CD4-positive, alpha-beta T cell treated with Interleukin-2 at 100 ng/mL for 4 hours (primary cell): Measurements from ENCODE around the gene RPN1.
"Not testable (repeated sequence)": the region's sequence is repeated elsewhere in the genome, so short reads cannot be mapped to it uniquely, and the experiment has no call there.

Source experiments
- DNase-seq: peaks from one replicate; pipeline ENCODE4 v3.0.0-alpha.2; 2020; ENCODE audit warnings: low spot score

Gene RPN1

GRCh38 chr3:128609294-128609693 is 41.3 kb downstream of the RPN1 start:
- no peak for DNase-seq

- no peak for DNase-seq
These were observed 42.9 kb downstream of the RPN1 start for GRCh38 chr3:128607710-128608048.

DNA sequence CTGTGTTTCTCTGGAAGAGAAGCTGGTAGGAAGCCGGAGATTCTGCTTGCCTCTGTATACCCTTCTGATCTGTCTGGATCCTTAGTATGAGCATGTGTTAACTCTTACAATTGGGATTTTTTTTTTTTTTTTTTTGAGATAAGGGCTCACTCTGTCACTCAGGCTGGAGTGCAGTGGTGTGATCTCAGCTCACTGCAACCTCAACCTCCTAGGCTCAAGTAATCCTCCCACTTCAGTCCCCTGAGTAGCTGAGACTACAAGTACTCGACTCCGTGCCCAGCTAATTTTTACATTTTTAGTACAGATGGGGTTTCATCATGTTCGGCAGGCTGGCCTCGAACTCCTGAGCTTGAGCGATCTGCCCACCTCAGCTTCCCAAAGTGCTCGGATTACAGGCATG is 44.5 kb downstream of the RPN1 start:
- DNase-seq: no peak

DNA sequence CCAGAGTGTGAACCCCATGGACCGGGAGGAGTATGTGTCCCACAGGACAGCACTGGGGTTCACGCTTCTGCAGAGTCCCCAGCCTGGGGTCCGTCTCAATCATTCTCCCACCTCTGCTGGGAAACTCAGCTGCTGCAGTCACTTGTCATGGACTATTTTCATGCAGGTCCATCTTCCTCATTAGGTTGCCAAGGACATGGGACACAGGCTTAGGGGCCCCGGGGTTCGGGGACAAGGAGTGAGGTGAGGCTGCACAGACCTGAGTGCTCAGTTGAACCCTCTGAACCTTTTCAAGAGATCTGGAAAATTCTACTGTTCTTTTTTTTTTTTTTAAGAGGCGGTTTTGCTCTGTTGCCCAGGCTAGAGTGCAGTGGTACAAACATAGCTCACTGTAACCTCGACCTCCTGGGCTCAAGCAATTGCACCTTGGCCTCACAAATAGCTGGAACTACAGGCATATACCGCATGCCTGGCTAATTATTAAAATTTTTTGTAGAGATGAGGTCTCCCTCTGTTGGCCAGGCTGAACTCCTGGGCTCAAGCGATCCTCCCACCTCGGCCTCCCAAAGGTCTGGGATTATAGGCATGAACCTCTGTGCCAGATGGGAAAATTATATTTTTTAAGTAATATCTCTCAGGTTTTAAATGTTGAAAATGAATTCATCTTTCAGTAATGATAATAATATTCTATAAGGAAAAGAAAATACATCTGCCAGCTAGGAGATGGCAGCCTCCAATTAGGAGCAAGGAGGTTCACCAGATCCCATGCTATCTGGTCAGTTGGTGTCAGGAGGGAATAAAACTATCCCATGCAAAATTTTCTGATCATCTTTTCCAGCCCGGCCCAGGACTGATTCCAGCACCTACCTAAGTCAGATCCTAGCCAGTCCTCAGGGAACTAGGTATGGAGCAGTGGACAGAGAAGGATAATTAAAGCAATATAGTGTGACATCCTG is 45.2 kb downstream of the RPN1 start:
- no peak for DNase-seq

DNA sequence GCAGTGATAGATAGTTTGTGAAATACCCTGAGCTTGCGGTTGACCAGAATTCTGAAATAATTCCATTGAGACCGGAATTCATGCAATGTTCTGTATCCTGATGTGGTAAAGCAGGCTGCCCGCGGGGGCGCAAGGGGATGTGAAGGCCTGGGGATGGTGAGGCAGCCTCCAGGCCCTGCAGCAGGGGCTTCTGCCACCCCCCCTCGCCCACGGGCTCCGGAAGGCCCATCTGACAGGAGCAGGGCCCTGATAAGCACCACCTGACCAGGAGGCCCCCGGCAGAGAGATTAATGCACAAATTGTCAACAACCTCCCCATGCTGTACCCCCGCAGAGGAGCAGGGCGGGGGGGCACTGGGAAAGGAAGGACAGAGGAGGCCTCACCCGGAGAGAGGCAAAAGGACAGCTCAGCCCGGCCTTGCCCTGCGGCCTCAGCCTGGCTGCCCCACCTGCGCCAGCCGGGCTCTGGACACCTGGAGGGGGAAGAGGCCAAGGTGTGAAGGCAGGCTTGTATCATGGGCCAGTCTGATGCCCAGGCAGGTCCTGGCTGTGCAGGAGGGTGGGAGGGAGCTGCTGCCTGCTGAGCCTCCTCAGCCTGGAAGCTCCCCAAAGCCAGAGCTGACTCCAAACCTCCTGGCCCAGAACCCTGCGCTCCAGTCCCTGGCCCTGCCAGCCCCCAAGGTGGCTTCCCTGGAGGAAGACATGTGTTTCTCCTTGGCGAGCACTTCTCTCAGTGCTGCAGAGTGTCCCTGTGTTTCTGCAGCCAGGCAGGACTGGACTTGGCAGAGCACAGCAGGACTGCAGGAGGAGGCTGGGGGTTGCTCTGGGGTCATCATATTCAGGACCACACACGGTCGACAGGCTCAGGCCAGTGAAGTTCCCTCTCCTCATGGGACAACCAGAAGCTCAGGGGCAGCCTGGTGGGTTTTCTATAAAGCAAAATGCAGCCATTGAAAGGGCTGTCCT is 46.5 kb downstream of the RPN1 start:
- no peak for DNase-seq

DNA sequence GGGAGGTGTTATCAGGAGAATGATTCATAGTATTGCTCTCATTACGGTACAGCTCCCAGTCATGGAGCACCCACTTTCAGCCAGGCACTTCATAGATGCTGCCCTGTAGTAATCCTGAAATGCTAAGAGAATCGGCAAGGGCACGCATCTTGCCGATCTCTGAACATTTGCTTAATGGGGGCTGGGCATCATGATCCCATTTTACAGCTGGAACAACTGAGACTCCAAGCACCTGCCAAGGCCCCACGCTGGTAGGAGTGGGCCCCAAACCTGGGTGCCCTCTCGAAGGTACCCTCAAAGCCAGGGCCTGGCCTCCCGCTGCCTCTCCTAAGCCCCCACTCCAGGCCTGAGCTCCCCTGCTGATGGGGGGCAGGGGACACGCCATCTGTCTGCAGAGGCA is 47.3 kb downstream of the RPN1 start:
- no peak for DNase-seq

DNA sequence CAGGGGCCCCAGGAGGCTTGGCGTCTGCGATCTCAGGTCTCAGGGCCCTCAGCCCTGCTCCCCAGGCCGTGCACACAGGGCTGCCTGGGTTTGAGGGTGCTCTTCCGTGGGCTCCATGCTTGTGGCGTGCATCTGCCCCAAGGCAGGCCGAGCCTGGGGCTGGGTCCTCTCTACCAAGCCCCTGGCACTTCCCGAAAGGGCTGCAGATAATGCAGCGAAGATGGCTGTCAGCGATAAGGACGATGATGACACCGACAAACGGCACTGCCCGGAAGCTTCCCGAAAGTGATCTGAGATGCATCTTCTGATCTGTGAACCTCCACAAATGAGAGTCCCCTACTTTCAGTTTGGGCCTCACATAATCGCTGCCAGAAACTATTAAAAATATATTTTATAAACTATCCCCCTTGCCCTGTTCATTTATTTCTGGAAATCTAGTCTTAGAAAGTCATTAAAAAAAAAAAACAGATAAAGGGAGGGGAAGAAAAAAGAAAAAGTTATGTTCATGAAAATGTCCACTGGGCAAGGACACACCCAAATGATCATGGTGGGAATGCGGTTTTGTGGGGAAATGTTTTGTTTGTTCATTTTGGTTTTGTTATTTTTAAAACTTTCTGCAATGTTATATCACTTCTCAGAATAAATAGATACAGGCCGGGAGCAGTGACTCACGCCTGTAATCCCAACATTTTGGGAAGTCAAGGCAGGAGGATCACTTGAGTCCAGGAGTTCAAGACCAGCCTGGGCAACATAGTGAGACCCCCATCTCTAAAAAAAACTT is 51.5 kb downstream of the RPN1 start:
- no peak for DNase-seq

DNA sequence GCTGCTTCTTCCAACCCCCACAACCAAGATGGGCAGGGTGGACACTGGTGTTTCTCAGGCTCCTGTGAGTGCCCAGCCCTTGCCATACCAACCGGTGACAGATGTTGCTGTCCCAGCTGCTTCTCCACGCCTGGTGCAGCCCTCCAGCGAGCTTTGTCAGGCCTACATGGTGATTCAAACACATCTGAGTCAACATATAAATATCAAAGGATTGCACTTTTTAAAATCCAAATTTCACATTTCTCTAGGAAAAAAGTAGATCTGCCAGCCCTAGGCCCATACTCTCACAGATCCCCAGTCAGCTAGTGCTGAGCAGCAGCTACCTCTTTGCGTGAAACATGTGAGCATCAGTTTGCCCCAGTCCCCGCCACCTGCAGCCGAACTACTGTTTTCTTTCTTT is 52.7 kb downstream of the RPN1 start:
- DNase-seq: no peak

GRCh38 chr3:128592864-128593263 is 57.8 kb downstream of the RPN1 start:
- DNase-seq: no peak

DNA sequence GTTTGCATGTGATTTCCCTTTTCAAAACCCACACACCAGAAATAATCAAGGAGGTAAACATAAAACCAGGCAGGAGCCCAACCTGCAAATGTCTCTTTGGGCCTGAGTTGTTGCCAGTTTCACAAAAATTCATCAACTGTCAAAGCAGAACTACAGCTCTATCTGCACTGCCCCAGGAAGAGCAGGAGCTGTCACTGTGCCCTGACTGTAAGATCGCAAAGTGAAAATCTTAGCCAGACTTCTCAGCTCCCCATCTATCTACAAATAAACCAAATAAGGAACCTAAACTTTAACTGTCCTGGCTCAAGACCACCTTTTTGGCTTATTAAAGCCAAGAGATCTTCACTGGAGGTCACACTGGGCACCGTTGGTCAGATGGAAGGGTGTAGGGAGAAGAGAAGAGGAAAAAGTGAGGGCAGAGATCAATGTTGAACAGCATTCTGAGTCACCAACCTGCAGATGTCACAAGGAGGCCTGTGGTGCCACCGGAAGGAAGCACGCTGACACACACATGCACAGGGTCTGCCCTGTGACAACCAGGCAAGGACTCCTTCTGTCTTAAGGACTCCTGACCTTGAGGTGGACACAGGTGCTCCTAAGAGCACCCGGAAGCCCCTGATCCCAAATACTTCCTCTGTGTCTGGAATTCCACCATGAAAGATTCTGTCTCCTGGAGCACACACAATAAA is 58.7 kb downstream of the RPN1 start:
- no peak for DNase-seq

DNA sequence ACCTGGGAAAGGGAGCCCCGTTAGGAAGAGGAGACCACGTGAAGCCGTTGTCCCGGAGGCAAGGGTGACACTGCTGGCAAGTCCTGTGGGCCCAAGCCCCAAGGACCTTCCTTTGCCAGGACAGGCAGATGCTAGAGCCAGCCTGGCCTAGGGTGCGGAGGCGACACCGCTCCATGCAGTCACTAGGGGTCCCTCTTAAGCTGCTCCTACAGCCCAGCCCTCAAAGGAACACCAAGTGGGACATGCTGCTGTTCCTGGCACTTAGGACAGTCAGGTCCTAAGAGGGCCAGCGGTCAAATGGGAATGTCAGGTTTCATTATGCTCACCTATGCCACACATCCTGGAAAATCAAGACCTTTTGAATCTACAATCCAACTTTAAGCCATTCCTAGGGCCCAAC is 59.7 kb downstream of the RPN1 start:
- no peak for DNase-seq

DNA sequence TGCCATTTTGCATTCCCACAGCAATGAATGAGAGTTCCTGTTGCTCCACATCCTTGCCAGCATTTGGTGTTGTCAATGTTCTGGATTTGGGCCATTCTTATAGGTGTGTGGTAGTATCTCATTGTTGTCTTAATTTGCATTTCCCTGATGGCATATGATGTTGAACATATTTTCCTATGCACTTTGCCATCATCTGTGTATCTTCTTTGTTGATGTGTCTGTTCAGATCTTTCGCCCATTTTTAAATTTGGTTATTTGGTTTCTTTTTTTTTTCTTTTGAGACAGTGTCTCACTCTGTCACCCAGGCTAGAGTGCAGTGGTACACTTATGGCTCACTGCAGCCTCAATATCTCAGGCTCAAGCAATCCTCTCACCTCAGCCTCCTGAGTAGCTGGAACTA is 60.6 kb downstream of the RPN1 start:
- not testable (repeated sequence) for DNase-seq

DNA sequence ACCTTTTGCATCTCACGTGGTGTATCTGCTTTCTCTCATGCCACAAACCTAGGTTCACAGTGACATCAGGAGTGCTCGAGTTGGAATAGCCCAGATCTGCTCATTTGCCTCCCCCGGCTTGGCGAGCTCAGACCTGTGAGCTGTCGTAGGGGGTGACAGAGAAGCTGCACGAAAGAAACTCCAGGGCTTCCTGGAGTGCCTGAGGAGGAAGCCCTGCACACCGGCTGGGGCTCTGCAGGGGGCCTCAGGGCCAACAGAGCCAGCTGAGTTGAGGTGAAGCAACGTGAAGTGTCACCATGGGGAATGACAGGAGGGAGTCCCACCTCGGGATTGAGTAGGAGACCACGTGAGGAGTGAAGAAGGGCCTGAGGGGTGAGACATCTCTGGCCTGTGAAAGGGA is 62.5 kb downstream of the RPN1 start:
- DNase-seq: no peak

DNA sequence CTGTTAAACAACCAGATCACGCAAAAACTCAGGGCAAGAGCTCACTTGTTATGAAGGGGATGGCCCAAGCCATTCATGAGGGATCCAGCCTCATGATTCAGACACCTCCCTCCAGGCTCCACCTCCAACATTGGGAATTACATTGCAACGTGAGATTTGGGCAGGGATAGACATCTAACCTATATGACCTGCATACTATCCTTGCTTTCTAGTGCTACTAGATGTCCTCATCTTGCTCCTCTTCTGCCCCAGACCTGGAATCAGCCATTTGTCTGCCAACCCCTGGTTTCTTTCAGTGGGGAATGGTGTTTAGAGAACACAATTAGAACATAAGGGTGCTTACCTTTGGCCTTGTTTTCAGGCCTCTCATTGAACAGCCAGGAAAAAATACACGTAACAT is 63.2 kb downstream of the RPN1 start:
- DNase-seq: no peak

DNA sequence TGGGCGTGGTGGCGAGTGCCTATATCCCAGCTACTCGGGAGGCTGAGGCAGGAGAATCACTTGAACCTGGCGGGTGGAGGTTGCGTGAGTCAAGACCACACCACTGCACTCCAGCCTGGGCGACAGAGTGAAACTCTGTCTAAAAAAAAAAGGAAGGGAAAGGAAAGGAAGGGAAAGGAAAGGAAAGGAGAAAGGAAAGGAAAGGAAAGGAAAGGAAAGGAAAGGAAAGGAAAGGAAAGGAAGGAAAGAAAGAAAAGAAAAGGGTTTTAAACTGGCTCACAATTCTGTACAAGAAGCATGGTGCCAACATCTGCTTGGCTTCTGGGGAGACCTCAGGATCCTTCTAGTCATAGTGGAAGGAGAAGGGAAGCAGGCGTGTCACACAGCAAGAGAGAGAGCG is 63.7 kb downstream of the RPN1 start:
- DNase-seq: not testable (repeated sequence)

DNA sequence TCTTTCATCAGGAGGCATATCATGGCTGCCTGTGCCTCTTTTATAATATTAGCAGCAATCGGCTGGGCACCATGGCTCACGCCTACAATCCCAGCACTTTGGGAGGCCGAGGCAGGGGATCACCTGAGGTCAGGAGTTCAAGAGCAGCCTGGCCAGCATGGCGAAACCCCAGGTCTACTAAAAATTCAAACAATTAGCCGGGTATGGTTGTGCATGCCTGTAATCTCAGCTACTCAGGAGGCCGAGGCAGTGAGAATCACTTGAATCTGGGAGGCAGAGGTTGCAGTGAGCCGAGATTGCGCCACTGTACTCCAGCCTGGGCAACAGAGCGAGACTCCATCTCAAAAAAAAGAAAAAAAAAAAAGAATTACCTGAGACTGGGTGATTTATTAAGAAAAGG is 64.2 kb downstream of the RPN1 start:
- not testable (repeated sequence) for DNase-seq

DNA sequence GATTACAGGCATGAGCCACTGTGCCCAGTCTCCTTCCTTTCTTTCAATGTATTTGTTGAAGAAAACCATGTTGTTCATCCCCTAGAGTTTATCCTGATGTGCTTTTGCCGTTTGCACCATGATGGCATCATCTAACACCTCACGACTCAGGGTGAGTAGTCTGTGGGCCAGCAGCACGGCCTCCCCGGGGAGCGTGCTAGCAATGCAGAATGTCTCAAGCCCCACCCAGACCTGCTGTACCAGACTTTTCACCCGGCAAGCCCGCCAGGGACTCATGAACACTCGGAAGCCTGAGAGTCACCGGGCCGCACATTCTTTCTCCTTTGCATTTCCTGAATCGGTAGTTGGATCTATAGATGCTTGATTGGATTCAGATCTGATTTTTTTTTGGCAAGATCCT is 64.6 kb downstream of the RPN1 start:
- DNase-seq: no peak

GRCh38 chr3:128585189-128585588 is 65.4 kb downstream of the RPN1 start:
- no peak for DNase-seq

DNA sequence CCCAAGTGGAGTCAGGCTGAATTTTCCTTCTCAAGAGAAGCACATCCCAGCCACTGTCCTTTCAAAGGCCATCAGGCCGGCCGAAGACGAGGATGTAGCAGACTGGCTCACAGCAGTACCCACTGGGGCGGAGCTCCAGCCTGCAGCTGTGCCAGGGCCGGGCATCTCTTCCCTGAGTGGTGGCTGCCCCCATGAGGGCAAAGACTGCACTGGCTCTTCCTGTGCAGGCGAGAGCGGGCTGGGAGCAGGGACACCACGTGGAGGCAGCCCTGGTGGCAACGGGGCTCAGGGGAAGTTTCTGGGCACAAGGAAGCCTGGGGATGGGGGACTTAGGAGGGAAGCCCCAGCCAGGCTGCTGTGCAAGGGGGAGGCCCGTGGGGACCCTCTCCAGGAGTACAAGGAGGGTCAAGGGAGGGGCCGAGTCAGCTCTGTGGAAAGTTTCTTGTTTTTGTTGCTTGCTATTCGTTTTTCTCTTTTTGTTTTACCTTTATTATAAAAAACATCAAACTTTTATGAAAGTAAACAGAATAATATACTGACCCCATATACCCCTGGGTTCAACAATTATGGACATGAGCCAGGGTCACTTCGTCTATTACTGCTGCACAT is 66.1 kb downstream of the RPN1 start:
- peak; percentile 3 for DNase-seq

DNA sequence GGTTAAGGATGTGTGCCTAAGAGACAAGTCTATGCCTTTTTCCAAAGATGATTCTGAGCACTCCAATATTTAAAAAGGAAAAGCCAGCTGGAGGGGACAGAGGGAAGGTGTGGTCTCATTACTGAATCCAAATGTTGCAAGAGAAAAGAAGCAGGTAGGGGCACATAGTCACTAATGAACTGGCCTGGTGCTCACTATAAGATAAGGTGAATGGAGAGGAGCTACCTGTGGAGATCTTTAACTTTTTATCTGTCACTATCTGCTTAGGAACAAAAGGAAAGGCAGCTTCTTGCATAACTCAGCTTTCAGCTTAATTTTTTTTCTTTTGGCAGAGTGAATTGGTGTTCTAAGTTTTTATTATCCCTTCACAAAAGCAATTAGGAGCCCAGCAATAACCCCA is 69.1 kb downstream of the RPN1 start:
- no peak for DNase-seq

- DNase-seq: no peak
These were observed 70.7 kb downstream of the RPN1 start for GRCh38 chr3:128579927-128580326.
